Right lobe of liver (tissue), 6 donors: ENCODE data around the gene RASGRF2. TPM values are rescaled to one million over a fixed set of nuclear protein-coding genes. Genes with fewer than 3 reads are reported as not detected.

Source experiments
- ATAC-seq, 4 donors: fragments of 200-7000 bp; cut with Tn5 transposase; one replicate each; pipeline ENCODE4 v1.9.1; 2020; ENCODE audit warnings: mild to moderate bottlenecking in 4 of 4, moderate library complexity in 4 of 4
- DNase-seq, 3 donors: peaks; one replicate each; pipeline ENCODE4 v3.0.0-alpha.2; 2020
- H3K27ac ChIP-seq, 3 donors: fragments of 200-600 bp; one replicate each; pipeline ENCODE4 v1.8.0; 2022
- H3K27me3 ChIP-seq, 2 donors: fragments of 200-600 bp; one replicate each; pipeline ENCODE4 v1.8.0; 2022
- H3K36me3 ChIP-seq, 4 donors: fragments of 200-600 bp; sonication (generic) in 1 of 4; one replicate each; pipeline versions ENCODE4 v1.5.1 to v1.8.0; 2017 to 2022; ENCODE audit warnings: control low read depth in 1 of 4
- H3K4me1 ChIP-seq, 4 donors: fragments of 200-600 bp; sonication (generic) in 1 of 4; one replicate each; pipeline versions ENCODE4 v1.5.1 to v1.8.0; 2017 to 2022; ENCODE audit warnings: control low read depth in 1 of 4
- H3K4me3 ChIP-seq, 3 donors: fragments of 200-600 bp; one replicate each; pipeline ENCODE4 v1.8.0; 2022
- H3K9me3 ChIP-seq, 4 donors: fragments of 200-600 bp; sonication (generic) in 1 of 4; one replicate each; pipeline versions ENCODE4 v1.5.1 to v1.8.0; 2017 to 2022; ENCODE audit warnings: control low read depth in 1 of 4
- CTCF ChIP-seq, 4 donors: fragments of 200-600 bp in 3 of 4; fragments of 450-650 bp in 1 of 4; IDR thresholded peaks; one replicate each; pipeline versions ENCODE4 v1.5.1 to v1.8.0; 2016 to 2022; ENCODE audit warnings: antibody characterized with exemption in 4 of 4, mild to moderate bottlenecking in 2 of 4
- POLR2A ChIP-seq: fragments of 450-650 bp; IDR thresholded peaks from one replicate; pipeline ENCODE4 v1.6.1; 2017; ENCODE audit warnings: antibody characterized with exemption, mild to moderate bottlenecking
- WGBS: methylation state at CpG from one replicate; pipeline ENCODE4 v1.1.6; 2018; ENCODE audit warnings: low coverage, low lambda C conversion rate; ENCODE audit not compliant: insufficient coverage; ENCODE audit errors: missing lambda C conversion rate; 5-methylcytosine and 5-hydroxymethylcytosine counted together
- intact Hi-C, 2 donors: fragments of 100-400 bp; cut with DNase I; formaldehyde crosslinking; loops; one replicate each; pipeline versions ENCODE4 v1.11.2 to v1.14.1; 2022
- total RNA-seq, 6 experiments: library from RNA; depleted of rRNA in 2 of 6; stranded (reverse); fragments of >200 nt in 2 of 6; fragmentation: NEBNext Ultra II Directional in 3 of 6; extraction: Animal tissue kit (Norgen Biotek cat#: 25700) in 3 of 6; gene quantifications; one replicate each; pipeline versions ENCODE4 v1.1.0 to v1.2.4, GENCODE V29; 2016 to 2023
- donor health status: DM: no; HTN: yes; CAD: no.
- donor health status: DM: no; HTN: no; CAD: no.
- donor health status: DM: no; HTN: no; CAD: no.
- donor health status: DM: no; HTN: yes; CAD: no.
- donor health status: DM: no; HTN: yes; CAD: no.

The RASGRF2 gene
- total RNA-seq, 6 experiments from 2014 or later = 0.20 to 0.61 (median 0.36) TPM

GRCh38 chr5:81086881-81087281 is 126.7 kb downstream of the RASGRF2 start:
- intact Hi-C loops = no loop called here
- TF ChIP-seq POLR2A (no peak), CTCF (IDR thresholded peaks at IDR 0.05) (no peak)

GRCh38 chr5:81091199-81091598 is 131.0 kb downstream of the RASGRF2 start:
- no peaks in the 10 kb centered on the region for H3K36me3 ChIP-seq
- WGBS = 73% methylated on average over 1 of the region's 3 CpGs
- intact Hi-C loops = no loop called here
- no peak overlapping the region for H3K4me3 ChIP-seq
- ATAC-seq (no peak), DNase-seq (no peak)
- H3K27me3 ChIP-seq = no peaks in the 10 kb centered on the region
- no peaks in the 10 kb centered on the region for H3K4me1 ChIP-seq
- no peak overlapping the region for H3K27ac ChIP-seq
- H3K9me3 ChIP-seq = no peaks in the 10 kb centered on the region
- TF ChIP-seq POLR2A = no peak
- no peak for TF ChIP-seq CTCF (IDR thresholded peaks at IDR 0.05)

More at GRCh38 chr5:81086881-81087281, 126.7 kb downstream of the RASGRF2 start:
- WGBS = 98% methylated on average over 9 of the region's 27 CpGs
- H3K36me3 ChIP-seq = no peaks in the 10 kb centered on the region
- no peak for DNase-seq
- H3K27ac ChIP-seq = no peak overlapping the region
- no peaks in the 10 kb centered on the region for H3K9me3 ChIP-seq
- ATAC-seq = no peak
- H3K4me1 ChIP-seq = no peaks in the 10 kb centered on the region
- H3K27me3 ChIP-seq = no peaks in the 10 kb centered on the region
- H3K4me3 ChIP-seq = no peak overlapping the region

DNA sequence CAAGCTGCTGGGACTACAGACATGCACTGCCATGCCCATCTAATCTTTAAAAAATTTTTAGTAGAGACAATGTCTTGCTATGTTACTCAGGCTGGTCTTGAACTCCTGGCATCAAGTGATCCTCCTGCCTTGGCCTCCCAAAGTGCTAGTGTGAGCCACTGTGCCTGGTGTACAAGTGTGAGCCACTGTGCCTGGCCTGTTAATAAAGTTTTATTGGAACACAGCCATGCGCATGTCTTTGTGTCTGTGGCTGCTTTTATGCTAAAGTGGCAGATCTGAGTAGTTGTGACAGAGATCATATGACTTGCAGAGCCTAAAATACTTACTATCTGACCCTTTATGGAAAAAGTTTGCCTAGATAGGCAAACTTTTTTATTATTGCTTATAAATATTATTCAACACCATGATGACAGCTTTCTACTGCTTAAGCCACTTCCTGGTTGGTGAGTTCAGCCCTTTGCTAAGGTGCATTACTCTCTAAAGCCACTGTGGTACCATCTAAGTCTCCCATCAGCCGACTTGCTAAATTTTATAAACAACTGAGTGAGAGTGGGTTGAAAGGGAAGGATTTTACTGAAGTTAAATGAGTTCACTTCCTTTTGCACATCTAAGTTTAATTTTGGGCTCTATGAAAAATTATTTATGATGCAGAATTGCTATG is 133.5 kb downstream of the RASGRF2 start:
- Histone ChIP-seq H3K36me3 (no peaks in the 10 kb centered on the region), H3K4me1 (no peaks in the 10 kb centered on the region), H3K4me3 (no peak overlapping the region), H3K9me3 (no peaks in the 10 kb centered on the region), H3K27me3 (no peaks in the 10 kb centered on the region), H3K27ac (no peak overlapping the region)
- intact Hi-C loops = no loop called here
- WGBS = 75% methylated on average over 1 of the region's 2 CpGs
- DNase-seq (no peak), ATAC-seq (no peak)
- no peak for TF ChIP-seq POLR2A
- TF ChIP-seq CTCF (IDR thresholded peaks at IDR 0.05) = no peak

DNA sequence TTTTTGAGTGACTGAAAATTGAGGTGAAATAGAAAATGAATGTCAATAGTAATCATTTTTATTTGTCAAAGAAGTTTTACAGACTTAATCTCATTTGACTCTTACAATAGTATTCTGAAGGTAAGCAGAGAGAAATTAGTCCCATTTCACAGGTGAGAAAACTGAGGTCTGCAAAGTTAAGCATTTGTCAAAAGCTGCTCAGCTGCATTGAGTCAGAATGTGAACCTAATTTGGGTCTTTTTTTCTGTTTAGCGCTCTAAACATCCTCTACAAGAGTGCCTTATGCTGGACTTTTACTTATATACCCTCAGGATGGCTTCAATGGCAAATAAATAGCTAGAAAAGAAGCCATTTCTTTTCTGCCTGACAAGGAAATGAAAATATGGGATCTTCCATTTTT is 135.7 kb downstream of the RASGRF2 start:
- Histone ChIP-seq H3K27ac (no peak overlapping the region), H3K9me3 (no peaks in the 10 kb centered on the region), H3K27me3 (no peaks in the 10 kb centered on the region), H3K4me1 (no peaks in the 10 kb centered on the region), H3K36me3 (no peaks in the 10 kb centered on the region), H3K4me3 (no peak overlapping the region)
- intact Hi-C loops = no loop called here
- 75% methylated on average over 1 of the region's 1 CpG for WGBS
- DNase-seq (no peak), ATAC-seq (no peak)
- TF ChIP-seq POLR2A = no peak
- TF ChIP-seq CTCF (IDR thresholded peaks at IDR 0.05) = no peak
